Esophagus muscularis mucosa (tissue), 3 donors: ENCODE data around the gene MEG3.

Experiments used
- POLR2A ChIP-seq: fragments of 450-650 bp; IDR thresholded peaks from one replicate; pipeline ENCODE4 v1.6.1; 2017; ENCODE audit warnings: antibody characterized with exemption, moderate library complexity, mild to moderate bottlenecking, low read depth
- POLR2AphosphoS5 ChIP-seq, 2 donors: sonication (generic); formaldehyde crosslinking; IDR thresholded peaks; one replicate each; pipeline ENCODE4 v1.6.1; 2017; ENCODE audit warnings: antibody characterized with exemption in 2 of 2
- TF ChIP-seq, protein P1 (sequence below), 3 experiments: fragments of 200-600 bp in 2 of 3; fragments of 450-650 bp in 1 of 3; sonication (generic) in 2 of 3; IDR thresholded peaks; one replicate each; pipeline ENCODE4 v1.5.1; 2017 to 2019; ENCODE audit warnings: antibody characterized with exemption in 3 of 3, mild to moderate bottlenecking in 2 of 3, moderate library complexity in 1 of 3

DNA sequence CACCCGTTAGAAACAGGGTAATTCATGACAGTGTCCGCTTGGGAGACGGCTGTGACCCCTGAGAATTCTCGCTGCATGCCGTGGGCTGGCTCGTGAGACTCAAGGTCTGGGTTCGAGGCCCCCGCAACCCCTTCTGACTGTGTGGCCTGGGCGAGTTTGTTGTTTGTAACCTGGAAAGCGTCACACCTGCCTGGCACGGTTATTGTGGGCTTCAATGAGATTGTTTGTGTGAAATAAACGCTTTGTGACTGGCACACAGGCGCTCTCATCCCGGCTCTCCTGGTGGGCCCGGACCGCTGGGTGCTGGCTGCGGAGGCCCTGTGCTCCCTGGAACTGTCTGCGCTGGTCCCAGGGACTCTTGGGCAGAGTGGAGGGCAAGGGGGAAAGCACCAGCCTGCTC lies 33.9 kb downstream of the MEG3 start:
- TF ChIP-seq, protein P1, sequence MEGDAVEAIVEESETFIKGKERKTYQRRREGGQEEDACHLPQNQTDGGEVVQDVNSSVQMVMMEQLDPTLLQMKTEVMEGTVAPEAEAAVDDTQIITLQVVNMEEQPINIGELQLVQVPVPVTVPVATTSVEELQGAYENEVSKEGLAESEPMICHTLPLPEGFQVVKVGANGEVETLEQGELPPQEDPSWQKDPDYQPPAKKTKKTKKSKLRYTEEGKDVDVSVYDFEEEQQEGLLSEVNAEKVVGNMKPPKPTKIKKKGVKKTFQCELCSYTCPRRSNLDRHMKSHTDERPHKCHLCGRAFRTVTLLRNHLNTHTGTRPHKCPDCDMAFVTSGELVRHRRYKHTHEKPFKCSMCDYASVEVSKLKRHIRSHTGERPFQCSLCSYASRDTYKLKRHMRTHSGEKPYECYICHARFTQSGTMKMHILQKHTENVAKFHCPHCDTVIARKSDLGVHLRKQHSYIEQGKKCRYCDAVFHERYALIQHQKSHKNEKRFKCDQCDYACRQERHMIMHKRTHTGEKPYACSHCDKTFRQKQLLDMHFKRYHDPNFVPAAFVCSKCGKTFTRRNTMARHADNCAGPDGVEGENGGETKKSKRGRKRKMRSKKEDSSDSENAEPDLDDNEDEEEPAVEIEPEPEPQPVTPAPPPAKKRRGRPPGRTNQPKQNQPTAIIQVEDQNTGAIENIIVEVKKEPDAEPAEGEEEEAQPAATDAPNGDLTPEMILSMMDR (IDR thresholded peaks at IDR 0.05) = no peak
- TF ChIP-seq POLR2A (no peak), POLR2AphosphoS5 (IDR thresholded peaks at IDR 0.05) (no peak)
